H9 (cell line): ENCODE data around the gene SIPA1L3. TPM values are rescaled to one million over a fixed set of nuclear protein-coding genes. Genes with fewer than 3 reads are reported as not detected.

Experiments
- DNase-seq: peaks from one replicate; pipeline ENCODE4 v3.0.0-alpha.2; 2017
- H2AFZ ChIP-seq: one replicate; pipeline ENCODE4 v1.6.1; 2013; ENCODE audit warnings: mild to moderate bottlenecking, low read length, control low read depth, moderate library complexity
- H2AK5ac ChIP-seq: 2 replicates; pipeline ENCODE4 v1.6.1; 2013; ENCODE audit warnings: low read length, control low read depth, mixed read lengths; ENCODE audit not compliant: insufficient read length
- H2BK120ac ChIP-seq: one replicate; pipeline ENCODE4 v1.6.1; 2013; ENCODE audit warnings: low read depth, mild to moderate bottlenecking, low read length, control low read depth, inconsistent platforms; ENCODE audit not compliant: poor library complexity, severe bottlenecking
- H2BK12ac ChIP-seq: 2 replicates; pipeline ENCODE4 v1.6.1; 2013; ENCODE audit warnings: low read length, control low read depth, mixed read lengths, low read depth; ENCODE audit not compliant: insufficient read length
- H2BK15ac ChIP-seq: 2 replicates; pipeline ENCODE4 v1.6.1; 2013; ENCODE audit warnings: low read depth, low read length, control low read depth
- H2BK20ac ChIP-seq: one replicate; pipeline ENCODE4 v1.6.1; 2013; ENCODE audit warnings: low read depth, mild to moderate bottlenecking, low read length, control low read depth, inconsistent platforms; ENCODE audit not compliant: poor library complexity, severe bottlenecking
- H2BK5ac ChIP-seq: 2 replicates; pipeline ENCODE4 v1.6.1; 2013; ENCODE audit warnings: low read length, control low read depth, mixed read lengths; ENCODE audit not compliant: insufficient read length
- H3K14ac ChIP-seq: 2 replicates; pipeline ENCODE4 v1.6.1; 2013; ENCODE audit warnings: low read length, control low read depth; ENCODE audit not compliant: insufficient read depth
- H3K18ac ChIP-seq: 2 replicates; pipeline ENCODE4 v1.6.1; 2013; ENCODE audit warnings: low read depth, mild to moderate bottlenecking, mixed read lengths, low read length, control low read depth; ENCODE audit not compliant: insufficient read length
- H3K23ac ChIP-seq: 2 replicates; pipeline ENCODE4 v1.6.1; 2013; ENCODE audit warnings: low read length, control low read depth, mixed read lengths, low read depth; ENCODE audit not compliant: insufficient read length
- H3K23me2 ChIP-seq: 2 replicates; pipeline ENCODE4 v1.6.1; 2013; ENCODE audit warnings: low read depth, mild to moderate bottlenecking, mixed read lengths, low read length, control low read depth; ENCODE audit not compliant: insufficient read length, poor library complexity, severe bottlenecking
- H3K27ac ChIP-seq: 2 replicates; pipeline ENCODE4 v1.5.1; 2013; ENCODE audit warnings: low read length, control low read depth, mixed read lengths, low read depth; ENCODE audit not compliant: insufficient read length
- H3K27me3 ChIP-seq: 2 replicates; pipeline ENCODE4 v1.6.1; 2013; ENCODE audit warnings: low read length, control low read depth, inconsistent platforms; ENCODE audit not compliant: insufficient read depth
- H3K4ac ChIP-seq: 2 replicates; pipeline ENCODE4 v1.6.1; 2013; ENCODE audit warnings: low read depth, mild to moderate bottlenecking, control low read depth, inconsistent platforms, low read length, moderate library complexity
- H3K4me1 ChIP-seq: 2 replicates; pipeline ENCODE4 v1.6.1; 2013; ENCODE audit warnings: low read length, control low read depth, inconsistent platforms; ENCODE audit not compliant: insufficient read depth
- H3K4me2 ChIP-seq: 2 replicates; pipeline ENCODE4 v1.6.1; 2013; ENCODE audit warnings: low read length, control low read depth, mixed read lengths; ENCODE audit not compliant: insufficient read length, insufficient read depth
- H3K56ac ChIP-seq: 2 replicates; pipeline ENCODE4 v1.6.1; 2013; ENCODE audit warnings: low read depth, mild to moderate bottlenecking, mixed read lengths, low read length, control low read depth; ENCODE audit not compliant: insufficient read length
- H3K79me1 ChIP-seq: 2 replicates; pipeline ENCODE4 v1.6.1; 2013; ENCODE audit warnings: low read depth, mild to moderate bottlenecking, moderate library complexity, low read length, control low read depth, inconsistent platforms; ENCODE audit not compliant: insufficient read depth, poor library complexity, severe bottlenecking
- H3K79me2 ChIP-seq: 2 replicates; pipeline ENCODE4 v1.6.1; 2013; ENCODE audit warnings: low read length, control low read depth, inconsistent platforms; ENCODE audit not compliant: insufficient read depth
- H3K9ac ChIP-seq: 2 replicates; pipeline ENCODE4 v1.6.1; 2013; ENCODE audit warnings: low read length, control low read depth, mixed read lengths; ENCODE audit not compliant: insufficient read length; ENCODE audit errors: extremely low read depth
- H3K9me3 ChIP-seq: one replicate; pipeline ENCODE4 v1.6.1; 2013; ENCODE audit warnings: low read depth, low read length, inconsistent platforms; ENCODE audit not compliant: control insufficient read depth
- H3T11ph ChIP-seq: one replicate; pipeline ENCODE4 v1.6.1; 2013; ENCODE audit warnings: mild to moderate bottlenecking, low read length, control low read depth, inconsistent platforms
- H4K20me1 ChIP-seq: one replicate; pipeline ENCODE4 v1.6.1; 2013; ENCODE audit not compliant: control insufficient read depth, insufficient read length, insufficient read depth
- H4K5ac ChIP-seq: 2 replicates; pipeline ENCODE4 v1.6.1; 2013; ENCODE audit warnings: low read depth, mild to moderate bottlenecking, mixed read lengths, low read length, control low read depth; ENCODE audit not compliant: insufficient read length
- H4K8ac ChIP-seq: replicated peaks from 2 replicates; pipeline ENCODE4 v1.6.1; 2013; ENCODE audit warnings: low read length, control low read depth, mixed read lengths, low read depth; ENCODE audit not compliant: insufficient read length
- H4K91ac ChIP-seq: 2 replicates; pipeline ENCODE4 v1.6.1; 2013; ENCODE audit warnings: low read depth, mild to moderate bottlenecking, moderate library complexity, mixed read lengths, low read length, control low read depth; ENCODE audit not compliant: insufficient read length
- H3K27ac Mint-ChIP-seq, 3 experiments: 2 replicates in 2 of 3; 3 replicates in 1 of 3; pipeline ENCODE4 v1.8.0; 2020 to 2021; ENCODE audit warnings: mixed read lengths in 3 of 3, mild to moderate bottlenecking in 1 of 3, moderate library complexity in 1 of 3
- H3K27me3 Mint-ChIP-seq: 2 replicates; pipeline ENCODE4 v1.8.0; 2021; ENCODE audit warnings: low read depth, mild to moderate bottlenecking, moderate library complexity, mixed read lengths
- H3K36me3 Mint-ChIP-seq, 3 experiments: 2 replicates in 2 of 3; 3 replicates in 1 of 3; pipeline ENCODE4 v1.8.0; 2020 to 2021; ENCODE audit warnings: low read depth in 3 of 3, mixed read lengths in 3 of 3; ENCODE audit not compliant: insufficient read depth in 1 of 3
- H3K4me1 Mint-ChIP-seq, 2 experiments: 2 replicates each; pipeline ENCODE4 v1.8.0; 2020; ENCODE audit warnings: mixed read lengths in 2 of 2
- H3K4me3 Mint-ChIP-seq, 2 experiments: 2 replicates in 1 of 2; 3 replicates in 1 of 2; pipeline ENCODE4 v1.8.0; 2020 to 2021; ENCODE audit warnings: mild to moderate bottlenecking in 2 of 2, mixed read lengths in 2 of 2, moderate library complexity in 1 of 2
- H3K9me3 Mint-ChIP-seq, 2 experiments: 2 replicates in 1 of 2; 3 replicates in 1 of 2; pipeline ENCODE4 v1.8.0; 2020; ENCODE audit warnings: mild to moderate bottlenecking in 2 of 2, mixed read lengths in 2 of 2, moderate library complexity in 1 of 2
- CTCF ChIP-seq: fragments of 200-600 bp; sonication (generic); conservative IDR thresholded peaks from 3 replicates; pipeline ENCODE4 v1.8.0; 2021; ENCODE audit warnings: antibody characterized with exemption, mild to moderate bottlenecking
- WGBS: extraction: QIAGEN DNeasy Blood & Tissue Kit; methylation state at CpG from one replicate; pipeline ENCODE4 v1.1.7; 2013; ENCODE audit warnings: missing lambda C conversion rate, low lambda C conversion rate, mixed read lengths; ENCODE audit not compliant: insufficient read length; ENCODE audit errors: extremely low coverage; 5-methylcytosine and 5-hydroxymethylcytosine counted together
- total RNA-seq: library from RNA; stranded (reverse); gene quantifications from 2 replicates; pipeline ENCODE4 v1.2.1, GENCODE V29; 2021

SIPA1L3 gene
- total RNA-seq, 1 experiment from 2014 or later: 40.1 TPM

DNA sequence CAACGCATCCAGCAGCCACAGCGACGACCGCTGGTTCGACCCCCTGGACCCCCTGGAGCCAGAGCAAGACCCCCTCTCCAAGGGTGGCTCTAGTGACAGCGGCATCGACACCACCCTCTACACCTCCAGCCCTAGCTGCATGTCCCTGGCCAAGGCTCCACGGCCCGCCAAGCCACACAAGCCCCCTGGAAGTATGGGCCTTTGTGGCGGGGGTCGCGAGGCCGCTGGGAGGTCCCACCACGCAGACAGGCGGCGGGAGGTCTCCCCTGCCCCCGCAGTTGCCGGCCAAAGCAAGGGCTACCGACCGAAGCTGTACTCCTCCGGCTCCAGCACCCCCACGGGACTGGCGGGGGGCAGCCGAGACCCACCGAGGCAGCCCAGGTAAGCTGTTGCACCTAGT, 257.5 kb downstream of the SIPA1L3 start:
- Histone ChIP-seq H3K79me1 (no peaks in the 10 kb centered on the region), H2BK15ac (no peak overlapping the region), H3K23me2 (no peaks in the 10 kb centered on the region), H3T11ph (no peak overlapping the region), H2BK5ac (no peak overlapping the region), H4K91ac (no peak overlapping the region), H3K4ac (no peak overlapping the region), H3K4me1 (peaks cover 2% of the 10 kb centered on the region; the same call in 1 of the 2 replicates), H3K14ac (no peak overlapping the region), H4K5ac (no peak overlapping the region), H3K23ac (no peak overlapping the region), H2AK5ac (no peak overlapping the region), H2BK12ac (no peak overlapping the region), H4K20me1 (no peaks in the 10 kb centered on the region), H3K4me2 (no peak overlapping the region), H3K79me2 (no peaks in the 10 kb centered on the region), H4K8ac (no peak overlapping the region), H3K9ac (no peak overlapping the region), H2BK20ac (no peak overlapping the region), H3K18ac (no peak overlapping the region), H2AFZ (no peak overlapping the region), H3K56ac (no peak overlapping the region), H3K27me3 (no peaks in the 10 kb centered on the region), H2BK120ac (no peak overlapping the region), H3K27ac (no peak overlapping the region), H3K9me3 (peaks cover 12% of the 10 kb centered on the region)
- Mint-ChIP-seq H3K27me3 (no peaks in the 10 kb centered on the region), H3K9me3 (peaks cover 8 to 18% of the 10 kb centered on the region in 2 experiments), H3K27ac (no peak overlapping the region), H3K4me3 (no peak overlapping the region), H3K36me3 (peaks cover 38 to 64% (median 49%) of the 10 kb centered on the region in 3 experiments), H3K4me1 (peaks cover 11 to 14% of the 10 kb centered on the region in 2 experiments)
- no peak for TF ChIP-seq CTCF
- WGBS: no CpG with 5 or more reads among the region's 25 CpGs
- DNase-seq: no peak
